Stimulated activated CD4-positive, alpha-beta T cell treated with anti-CD3 and anti-CD28 coated beads, Interleukin-4, amount 100 ng/mL, for 24 hours (primary cell): ENCODE data around the gene ODF2.
"Not testable (repeated sequence)": the region's sequence is repeated elsewhere in the genome, so short reads cannot be mapped to it uniquely, and the experiment has no call there.

Experiments
- DNase-seq: peaks from one replicate; pipeline ENCODE4 v3.0.0-alpha.2; 2020

The ODF2 gene

GRCh38 chr9:128424268-128424780 is 31.5 kb upstream of the ODF2 start:
- DNase-seq, result no peak

- DNase-seq, result no peak
These were observed 26.9 kb upstream of the ODF2 start for GRCh38 chr9:128428644-128429512.

- no peak for DNase-seq
These were observed 26.2 kb upstream of the ODF2 start for GRCh38 chr9:128429513-128430086.

- no peak for DNase-seq
These were observed 24.6 kb upstream of the ODF2 start for GRCh38 chr9:128431207-128431606.

GRCh38 chr9:128434340-128434739 is 21.5 kb upstream of the ODF2 start:
- no peak for DNase-seq

- no peak for DNase-seq
These were observed 20.2 kb upstream of the ODF2 start for GRCh38 chr9:128435611-128436010.

- peak; percentile 86 for DNase-seq
These were observed 17.3 kb upstream of the ODF2 start for GRCh38 chr9:128438343-128439109.

- DNase-seq, result no peak
These were observed 16.5 kb upstream of the ODF2 start for GRCh38 chr9:128439273-128439672.

- DNase-seq, result no peak
These were observed 13.7 kb upstream of the ODF2 start for GRCh38 chr9:128442150-128442549.

GRCh38 chr9:128446505-128446904 is 9.3 kb upstream of the ODF2 start:
- not testable (repeated sequence) for DNase-seq

- DNase-seq, result no peak
These were observed 7.1 kb upstream of the ODF2 start for GRCh38 chr9:128448746-128449145.

- no peak for DNase-seq
These were observed 815 bp upstream of the ODF2 start for GRCh38 chr9:128454991-128455390.

- peak; percentile 76 for DNase-seq
These were observed 831 bp downstream of the ODF2 start for GRCh38 chr9:128456613-128457061.

GRCh38 chr9:128457207-128457606 is 1.4 kb downstream of the ODF2 start:
- DNase-seq, result no peak

- DNase-seq, result no peak
These were observed 3.2 kb downstream of the ODF2 start for GRCh38 chr9:128459011-128459410.

GRCh38 chr9:128469070-128469469 is 13.3 kb downstream of the ODF2 start:
- no peak for DNase-seq

GRCh38 chr9:128470560-128470959 is 14.8 kb downstream of the ODF2 start:
- DNase-seq, result no peak

GRCh38 chr9:128473104-128473503 is 17.3 kb downstream of the ODF2 start:
- no peak for DNase-seq

GRCh38 chr9:128475867-128476266 is 20.1 kb downstream of the ODF2 start:
- DNase-seq, result no peak

GRCh38 chr9:128479262-128479661 is 23.5 kb downstream of the ODF2 start:
- no peak for DNase-seq

GRCh38 chr9:128481561-128481960 is 25.8 kb downstream of the ODF2 start:
- no peak for DNase-seq

- no peak for DNase-seq
These were observed 26.4 kb downstream of the ODF2 start for GRCh38 chr9:128482186-128482585.

GRCh38 chr9:128484686-128485413 is 29.0 kb downstream of the ODF2 start:
- no peak for DNase-seq
